PC-3 (cell line): Measurements from ENCODE around the gene LLPH. TPM values are rescaled to one million over a fixed set of nuclear protein-coding genes. Genes with fewer than 3 reads are reported as not detected.
A peak's percentile ranks its signal among the peaks of the same experiment; 100 is the strongest.

Experiments used
- ATAC-seq: fragments of 200-7000 bp; cut with Tn5 transposase; 2 replicates; pipeline ENCODE4 v1.9.1; 2020; ENCODE audit warnings: mild to moderate bottlenecking, moderate library complexity
- BruUV-seq: library from RNA; stranded (reverse); fragments of 400-500 nt; replicated peaks from 2 replicates; lab custom pipeline; 2021; lab: Mats Ljungman, UMichigan
- CTCF ChIA-PET: fragments of 300-600 bp; sonication (Branson Sonifier 250); formaldehyde crosslinking; loops from one replicate; lab custom pipeline; 2022; ENCODE audit warnings: antibody characterized with exemption; lab: Charles Lee
- POLR2A ChIA-PET: fragments of 300-600 bp; sonication (Branson Sonifier 250); formaldehyde crosslinking; loops from one replicate; lab custom pipeline; 2022; ENCODE audit warnings: antibody characterized with exemption; ENCODE audit not compliant: unreplicated experiment; lab: Charles Lee
- DNase-seq: peaks from one replicate; pipeline ENCODE4 v3.0.0-alpha.2; 2015
- H2AFZ ChIP-seq: fragments of 300-600 bp; sonication (generic); 2 replicates; pipeline ENCODE4 v1.6.0; 2016; ENCODE audit warnings: antibody characterized with exemption, low read length
- H3F3A ChIP-seq: fragments of 300-600 bp; sonication (generic); one replicate; pipeline ENCODE4 v1.6.0; 2017; ENCODE audit warnings: antibody characterized with exemption, low read length, control low read depth, mild to moderate bottlenecking; ENCODE audit not compliant: unreplicated experiment
- H3K27ac ChIP-seq: fragments of 300-600 bp; sonication (generic); 2 replicates; pipeline ENCODE4 v1.5.1; 2016; ENCODE audit warnings: mild to moderate bottlenecking, low read length
- H3K27me3 ChIP-seq: fragments of 300-600 bp; sonication (generic); 2 replicates; pipeline ENCODE4 v1.6.1; 2016; ENCODE audit warnings: low read length, mixed read lengths
- H3K36me3 ChIP-seq: fragments of 300-600 bp; sonication (generic); 2 replicates; pipeline ENCODE4 v1.6.1; 2016; ENCODE audit warnings: low read depth, mixed run types, low read length, mixed read lengths
- H3K4me1 ChIP-seq: fragments of 300-600 bp; sonication (generic); 2 replicates; pipeline ENCODE4 v1.5.1; 2016; ENCODE audit warnings: low read length; ENCODE audit not compliant: insufficient read depth
- H3K4me2 ChIP-seq: fragments of 300-600 bp; sonication (generic); 2 replicates; pipeline ENCODE4 v1.6.0; 2016; ENCODE audit warnings: low read length
- H3K4me3 ChIP-seq: fragments of 300-600 bp; sonication (generic); 2 replicates; pipeline ENCODE4 v1.5.1; 2016; ENCODE audit warnings: mild to moderate bottlenecking, low read length, mixed read lengths
- H3K79me2 ChIP-seq: fragments of 300-600 bp; sonication (generic); 2 replicates; pipeline ENCODE4 v1.6.1; 2017; ENCODE audit warnings: low read length, mixed read lengths
- H3K9ac ChIP-seq: fragments of 300-600 bp; sonication (generic); 2 replicates; pipeline ENCODE4 v1.6.0; 2016; ENCODE audit warnings: mild to moderate bottlenecking, low read length
- H3K9me2 ChIP-seq: fragments of 300-600 bp; sonication (generic); replicated peaks from 2 replicates; pipeline ENCODE4 v1.6.1; 2016; ENCODE audit warnings: mixed run types, low read length, mixed read lengths
- H3K9me3 ChIP-seq: fragments of 300-600 bp; sonication (generic); 2 replicates; pipeline ENCODE4 v1.6.1; 2016; ENCODE audit warnings: low read length, mixed read lengths
- H4K20me1 ChIP-seq: fragments of 300-600 bp; sonication (generic); 2 replicates; pipeline ENCODE4 v1.6.1; 2016; ENCODE audit warnings: low read length, mixed read lengths
- CTCF ChIP-seq: fragments of 300-600 bp; sonication (generic); conservative IDR thresholded peaks from 2 replicates; pipeline ENCODE4 v1.5.1; 2017; ENCODE audit warnings: antibody characterized with exemption, low read depth, mild to moderate bottlenecking, low read length
- EZH2 ChIP-seq: fragments of 300-600 bp; sonication (generic); IDR thresholded peaks from one replicate; pipeline ENCODE4 v1.6.1; 2017; ENCODE audit warnings: antibody characterized with exemption, mild to moderate bottlenecking, low read length; ENCODE audit not compliant: unreplicated experiment
- EZH2phosphoT487 ChIP-seq: fragments of 300-600 bp; sonication (generic); IDR thresholded peaks from 2 replicates; pipeline ENCODE4 v1.6.1; 2018; ENCODE audit warnings: mild to moderate bottlenecking, antibody characterized with exemption, low read length, borderline replicate concordance
- intact Hi-C: fragments of 100-400 bp; cut with micrococcal nuclease; formaldehyde crosslinking; loops from 2 replicates; pipeline ENCODE4 v1.9.0; 2023
- total RNA-seq: library from RNA; depleted of rRNA; stranded (reverse); fragments of >200 nt; gene quantifications from 2 replicates; pipeline ENCODE4 v1.2.3, GENCODE V29; 2014

LLPH gene
- total RNA-seq, 1 experiment from 2014 or later: 11.2 TPM

GRCh38 chr12:66120477-66120876 is 10.1 kb downstream of the LLPH start:
- intact Hi-C loops: no loop called here
- POLR2A ChIA-PET: no interaction called here
- no peaks in the 10 kb centered on the region for H3K4me1 ChIP-seq

GRCh38 chr12:66119870-66120241 is 10.7 kb downstream of the LLPH start:
- H3K4me2 ChIP-seq: no peak overlapping the region
- no peak overlapping the region for H3K27ac ChIP-seq
- DNase-seq (no peak), ATAC-seq (no peak)
- ChIA-PET POLR2A (no interaction called here), CTCF (no interaction called here)
- peaks cover 27% of the 10 kb centered on the region for H3K36me3 ChIP-seq
- no TSS peak for BruUV-seq
- TF ChIP-seq EZH2 (no peak), EZH2phosphoT487 (no peak)
- H3K4me1 ChIP-seq: no peaks in the 10 kb centered on the region
- intact Hi-C loops: no loop called here
- 0 out of 2 replicates have a peak, but pooled peaks cover 3% of the 10 kb centered on the region for H3K79me2 ChIP-seq
- H2AFZ ChIP-seq: no peak overlapping the region
- no peaks in the 10 kb centered on the region for H3K9me3 ChIP-seq
- H3K27me3 ChIP-seq: no peaks in the 10 kb centered on the region
- no peak overlapping the region for H3K9ac ChIP-seq
- H3F3A ChIP-seq: no peaks in the 10 kb centered on the region
- H4K20me1 ChIP-seq: no peaks in the 10 kb centered on the region
- H3K4me3 ChIP-seq: no peak overlapping the region
- H3K9me2 ChIP-seq: no peaks in the 10 kb centered on the region

More at GRCh38 chr12:66120477-66120876, 10.1 kb downstream of the LLPH start:
- Histone ChIP-seq H4K20me1 (no peaks in the 10 kb centered on the region), H3K9me3 (no peaks in the 10 kb centered on the region), H3K36me3 (peaks cover 34% of the 10 kb centered on the region), H3K4me2 (no peak overlapping the region), H2AFZ (no peak overlapping the region), H3K27me3 (no peaks in the 10 kb centered on the region), H3F3A (no peaks in the 10 kb centered on the region), H3K4me3 (no peak overlapping the region), H3K9me2 (no peaks in the 10 kb centered on the region), H3K79me2 (peaks cover 7% of the 10 kb centered on the region; the same call in 1 of the 2 replicates), H3K27ac (no peak overlapping the region), H3K9ac (no peak overlapping the region)
- TF ChIP-seq EZH2phosphoT487 (no peak), CTCF (peak; percentile 30; the same call in 1 of the 2 replicates), EZH2 (no peak)
- no peak for DNase-seq
- BruUV-seq: no TSS peak
- CTCF ChIA-PET: interaction anchor here (0.6 kb wide), 1 partner anchor 25 kb away, joined by 3 read pairs; no protein-coding TSS in a partner anchor
- ATAC-seq: no peak

- Histone ChIP-seq H3F3A (no peaks in the 10 kb centered on the region), H3K4me3 (no peak overlapping the region), H3K9ac (no peak overlapping the region), H3K27me3 (no peaks in the 10 kb centered on the region), H3K4me2 (no peak overlapping the region), H3K79me2 (0 out of 2 replicates have a peak, but pooled peaks cover 3% of the 10 kb centered on the region), H3K9me2 (no peaks in the 10 kb centered on the region), H3K27ac (no peak overlapping the region), H3K9me3 (no peaks in the 10 kb centered on the region), H3K36me3 (peaks cover 22% of the 10 kb centered on the region), H3K4me1 (no peaks in the 10 kb centered on the region), H4K20me1 (no peaks in the 10 kb centered on the region), H2AFZ (no peak overlapping the region)
- TF ChIP-seq CTCF: no peak
- TF ChIP-seq EZH2phosphoT487: no peak
- TF ChIP-seq EZH2: no peak
- ATAC-seq (no peak), DNase-seq (no peak)
- BruUV-seq: no TSS peak
- intact Hi-C loops: no loop called here
- CTCF ChIA-PET: no interaction called here
- POLR2A ChIA-PET: no interaction called here
Observed at GRCh38 chr12:66119229-66119869, 11.2 kb downstream of the LLPH start.
